Adrenal gland (tissue), 12 donors: Measurements from ENCODE around the gene ATF5. TPM values are rescaled to one million over a fixed set of nuclear protein-coding genes. Genes with fewer than 3 reads are reported as not detected.
A peak's percentile ranks its signal among the peaks of the same experiment; 100 is the strongest.

Source experiments
- DNase-seq, 7 donors: peaks; one replicate each; pipeline ENCODE4 v3.0.0-alpha.2; 2019 to 2020
- H3K27ac ChIP-seq, 5 donors: fragments of 200-600 bp; sonication (generic) in 4 of 5; 1 replicate in 3 of 5; 2 replicates in 2 of 5; pipeline versions ENCODE4 v1.5.1 to v1.8.0; 2016 to 2020; ENCODE audit warnings: mild to moderate bottlenecking in 1 of 5
- H3K27me3 ChIP-seq: fragments of 200-600 bp; 2 replicates; pipeline ENCODE4 v1.8.0; 2021
- H3K36me3 ChIP-seq, 2 donors: fragments of 200-600 bp; replicated peaks in 1 of 2; 1 replicate in 1 of 2; 2 replicates in 1 of 2; pipeline versions ENCODE4 v1.5.1 to v1.8.0; 2018 to 2022
- H3K4me1 ChIP-seq, 2 donors: fragments of 200-600 bp; replicated peaks in 1 of 2; 1 replicate in 1 of 2; 2 replicates in 1 of 2; pipeline versions ENCODE4 v1.5.1 to v1.8.0; 2018 to 2021
- H3K4me3 ChIP-seq, 4 donors: fragments of 200-600 bp; sonication (generic) in 3 of 4; one replicate each; pipeline ENCODE4 v1.5.1; 2016 to 2018
- H3K9me3 ChIP-seq, 3 donors: fragments of 200-600 bp; sonication (generic) in 1 of 3; replicated peaks in 1 of 3; 1 replicate in 2 of 3; 2 replicates in 1 of 3; pipeline versions ENCODE4 v1.5.1 to v1.8.0; 2016 to 2021
- CTCF ChIP-seq, 6 experiments: fragments of 450-650 bp in 4 of 6; fragments of 200-600 bp in 2 of 6; sonication (generic) in 1 of 6; IDR thresholded peaks; 1 replicate in 5 of 6; 2 replicates in 1 of 6; pipeline versions ENCODE4 v1.5.1 to v1.8.0; 2016 to 2021; ENCODE audit warnings: antibody characterized with exemption in 6 of 6, mild to moderate bottlenecking in 2 of 6, moderate library complexity in 1 of 6
- POLR2A ChIP-seq, 2 donors: fragments of 450-650 bp; IDR thresholded peaks; one replicate each; pipeline ENCODE4 v1.6.1; 2017; ENCODE audit warnings: antibody characterized with exemption in 2 of 2, mild to moderate bottlenecking in 2 of 2, moderate library complexity in 1 of 2
- WGBS, 4 donors: extraction: QIAGEN DNeasy Blood & Tissue Kit in 2 of 4; methylation state at CpG; one replicate each; pipeline versions ENCODE4 v1.1.5 to v1.1.7; 2013 to 2017; 5-methylcytosine and 5-hydroxymethylcytosine counted together
- intact Hi-C, 2 donors: fragments of 100-400 bp; cut with DNase I; formaldehyde crosslinking; loops; one replicate each; pipeline versions ENCODE4 v1.14.1 to v1.15.0; 2022 to 2023
- microRNA-seq, 3 donors: library from miRNA; unstranded; fragments of <30 nt; microRNA quantifications; one replicate each; pipeline ENCODE4, GENCODE V29; 2017 to 2020
- polyA plus RNA-seq, 3 donors: library from polyadenylated mRNA; stranded (reverse); fragments of 200-250 nt in 2 of 3; fragments of 350-450 nt in 1 of 3; fragmentation: Illumina TruSeq in 1 of 3; extraction: RNeasy Lipid Tissue Mini Kit (QIAGEN cat#74804) in 1 of 3; gene quantifications; one replicate each; pipeline ENCODE4 v1.2.3, GENCODE V29; 2013 to 2014
- total RNA-seq, 9 donors: library from RNA; depleted of rRNA in 4 of 9; stranded (reverse); fragments of >200 nt in 4 of 9; fragments of 120-200 nt in 1 of 9; fragmentation: NEBNext Ultra II Directional in 1 of 9; extraction: Animal tissue kit (Norgen Biotek cat#: 25700) in 1 of 9; gene quantifications; one replicate each; pipeline versions ENCODE4 v1.1.0 to v1.2.4, GENCODE V29; 2013 to 2023
- donor health status: healthy with polysubstance abuse.
- donor health status: Bipolar disorder and iron deficiency.
- donor health status: DM: yes; HTN: yes; CAD: no.
- donor health status: DM: no; HTN: no; CAD: no.
- donor health status: DM: no; HTN: no; CAD: no.
- donor health status: DM: yes; HTN: yes; CAD: no.

ATF5 gene
- total and polyA plus RNA-seq, 12 donors = 14.3 to 114 (median 62.2) TPM

- TF ChIP-seq POLR2A (IDR thresholded peaks at IDR 0.05) (no peak), CTCF (IDR thresholded peaks at IDR 0.05) (no peak)
- Histone ChIP-seq H3K4me3 (no peak overlapping the region), H3K36me3 (peaks cover 0 to 5% of the 10 kb centered on the region in 2 donors), H3K27me3 (no peaks in the 10 kb centered on the region), H3K27ac (no peak overlapping the region), H3K4me1 (peaks cover 0 to 14% of the 10 kb centered on the region in 2 donors), H3K9me3 (no peaks in the 10 kb centered on the region)
- intact Hi-C loops = loop anchor here in 1 of 2 donors (2.0 kb wide), 1 partner anchor 42 kb away; no protein-coding TSS in a partner anchor
- DNase-seq = no peak
- WGBS, 4 donors = 74 to 80% (median 76%) methylated on average over 11 of the region's 11 CpGs
These were observed 49.3 kb downstream of the ATF5 start for GRCh38 chr19:49978324-49978723.

- H3K36me3 ChIP-seq = peaks cover 0 to 33% of the 10 kb centered on the region in 2 donors
- peak in 4 of 7 donors; percentile 44 to 71 (median 55) for DNase-seq
- no peak overlapping the region for H3K4me3 ChIP-seq
- TF ChIP-seq POLR2A (IDR thresholded peaks at IDR 0.05) (no peak), CTCF (IDR thresholded peaks at IDR 0.05) (no peak)
- 59 to 82% (median 65%) methylated on average over 21 of the region's 21 CpGs for WGBS, 4 donors
- H3K4me1 ChIP-seq = peaks cover 0 to 17% of the 10 kb centered on the region in 2 donors
- intact Hi-C loops = no loop called here
- H3K27ac ChIP-seq = peak overlapping the region in 1 of 5 donors; percentile 50
- no peaks in the 10 kb centered on the region for H3K27me3 ChIP-seq
- no peaks in the 10 kb centered on the region for H3K9me3 ChIP-seq
These were observed 52.9 kb downstream of the ATF5 start for GRCh38 chr19:49981603-49982593.

Small RNA genes within 50 kb of the gene (microRNA-seq; reads per million reads assigned to microRNA genes)
- 0.89 to 2.8 (median 1.9) reads per million in 3 donors for gene MIR4750

Other genes with a start within 250 kb of the ATF5 start
- gene ADM5, start 239.6 kb upstream of the ATF5 start, total RNA-seq = 1 to 10 TPM in 1 of 9 donors, under 1 TPM in 8; 0.18 to 1.2 (median 0.55) TPM
- gene ADM5, start 239.6 kb upstream of the ATF5 start, polyA plus RNA-seq = 1 to 10 TPM in 2 of 3 donors, not detected in 1; 1.9 to 2.0 TPM
- gene CPT1C, start 238.1 kb upstream of the ATF5 start, total RNA-seq = 1 to 10 TPM in 8 of 9 donors, not detected in 1; 2.4 to 9.4 (median 4.6) TPM
- gene CPT1C, start 238.1 kb upstream of the ATF5 start, polyA plus RNA-seq = 10 to 100 TPM in 2 of 3 donors, 1 to 10 TPM in 1; 5.8 to 55.7 (median 14.1) TPM
- gene TSKS, start 165.9 kb upstream of the ATF5 start, total RNA-seq = under 1 TPM in 5 of 9 donors, not detected in 4; 0.11 to 0.47 (median 0.29) TPM
- gene TSKS, start 165.9 kb upstream of the ATF5 start, polyA plus RNA-seq = 1 to 10 TPM in 1 of 3 donors, under 1 TPM in 1, not detected in 1; 0.94 to 1.7 TPM
- 100 to 1,000 TPM in 8 of 9 donors, 10 to 100 TPM in 1; 59.8 to 455 (median 262) TPM for gene AP2A1, start 162.2 kb upstream of the ATF5 start, total RNA-seq
- gene AP2A1, start 162.2 kb upstream of the ATF5 start, polyA plus RNA-seq = 100 to 1,000 TPM in 1 of 3 donors, 10 to 100 TPM in 2; 71.5 to 131 (median 90.3) TPM
- 10 to 100 TPM; 22.0 to 72.5 (median 45.3) TPM for gene FUZ, start 115.9 kb upstream of the ATF5 start, total RNA-seq
- gene FUZ, start 115.9 kb upstream of the ATF5 start, polyA plus RNA-seq = 10 to 100 TPM in 2 of 3 donors, 1 to 10 TPM in 1; 7.6 to 62.0 (median 47.7) TPM
- 100 to 1,000 TPM in 5 of 9 donors, 10 to 100 TPM in 4; 36.2 to 211 (median 105) TPM for gene MED25, start 110.9 kb upstream of the ATF5 start, total RNA-seq
- 100 to 1,000 TPM in 2 of 3 donors, 10 to 100 TPM in 1; 71.2 to 457 (median 299) TPM for gene MED25, start 110.9 kb upstream of the ATF5 start, polyA plus RNA-seq
- gene PTOV1, start 78.0 kb upstream of the ATF5 start, total RNA-seq = 100 to 1,000 TPM; 163 to 568 (median 257) TPM
- gene PTOV1, start 78.0 kb upstream of the ATF5 start, polyA plus RNA-seq = 100 to 1,000 TPM in 2 of 3 donors, 10 to 100 TPM in 1; 78.7 to 620 (median 409) TPM
- gene PNKP, start 61.6 kb upstream of the ATF5 start, total RNA-seq = 100 to 1,000 TPM in 4 of 9 donors, 10 to 100 TPM in 5; 49.3 to 199 (median 97.7) TPM
- 100 to 1,000 TPM in 2 of 3 donors, 10 to 100 TPM in 1; 40.7 to 344 (median 202) TPM for gene PNKP, start 61.6 kb upstream of the ATF5 start, polyA plus RNA-seq
- 10 to 100 TPM; 19.8 to 70.3 (median 36.5) TPM for gene AKT1S1, start 51.9 kb upstream of the ATF5 start, total RNA-seq
- 10 to 100 TPM; 66.0 to 89.6 (median 75.8) TPM for gene AKT1S1, start 51.9 kb upstream of the ATF5 start, polyA plus RNA-seq
- gene TBC1D17, start 51.5 kb upstream of the ATF5 start, total RNA-seq = 100 to 1,000 TPM in 1 of 9 donors, 10 to 100 TPM in 7, 1 to 10 TPM in 1; 5.8 to 103 (median 51.3) TPM
- 100 to 1,000 TPM in 2 of 3 donors, 10 to 100 TPM in 1; 22.4 to 198 (median 113) TPM for gene TBC1D17, start 51.5 kb upstream of the ATF5 start, polyA plus RNA-seq
- gene IL4I1, start 32.3 kb upstream of the ATF5 start, total RNA-seq = 1 to 10 TPM in 5 of 9 donors, under 1 TPM in 4; 0.18 to 2.1 (median 1.1) TPM
- 1 to 10 TPM in 2 of 3 donors, under 1 TPM in 1; 0.33 to 3.2 (median 2.1) TPM for gene IL4I1, start 32.3 kb upstream of the ATF5 start, polyA plus RNA-seq
- gene NUP62, start 299 bp downstream of the ATF5 start, total RNA-seq = 10 to 100 TPM; 29.3 to 71.8 (median 55.9) TPM
- gene NUP62, start 299 bp downstream of the ATF5 start, polyA plus RNA-seq = 10 to 100 TPM; 26.4 to 47.8 (median 31.9) TPM
- 100 to 1,000 TPM in 3 of 9 donors, 10 to 100 TPM in 6; 11.7 to 180 (median 54.0) TPM for gene SIGLEC11, start 32.0 kb downstream of the ATF5 start, total RNA-seq
- gene SIGLEC11, start 32.0 kb downstream of the ATF5 start, polyA plus RNA-seq = 10 to 100 TPM; 11.2 to 27.6 (median 20.9) TPM
- gene VRK3, start 96.2 kb downstream of the ATF5 start, total RNA-seq = 10 to 100 TPM; 28.1 to 60.3 (median 48.1) TPM
- gene VRK3, start 96.2 kb downstream of the ATF5 start, polyA plus RNA-seq = 10 to 100 TPM; 12.1 to 47.2 (median 26.5) TPM
- 10 to 100 TPM in 2 of 9 donors, 1 to 10 TPM in 7; 6.0 to 10.7 (median 9.1) TPM for gene ZNF473, start 96.8 kb downstream of the ATF5 start, total RNA-seq
- gene ZNF473, start 96.8 kb downstream of the ATF5 start, polyA plus RNA-seq = 10 to 100 TPM in 1 of 3 donors, 1 to 10 TPM in 2; 2.7 to 13.2 (median 3.0) TPM
- not detected for gene IZUMO2, start 234.1 kb downstream of the ATF5 start, total RNA-seq
- not detected for gene IZUMO2, start 234.1 kb downstream of the ATF5 start, polyA plus RNA-seq